ENCODE data around the gene GLP2R. TPM values are rescaled to one million over a fixed set of nuclear protein-coding genes. Genes with fewer than 3 reads are reported as not detected.

GLP2R gene
- total RNA-seq, 4 donors from 2014 or later: 0.21 to 0.87 (median 0.59) TPM; not detected in 1

GRCh38 chr17:9904277-9905077 lies 78.8 kb downstream of the GLP2R start:
- H3K4me1 ChIP-seq: peaks cover 0 to 28% (median 10%) of the 10 kb centered on the region in 4 donors
- TF ChIP-seq POLR2A (IDR thresholded peaks at IDR 0.05) (no peak), CTCF (IDR thresholded peaks at IDR 0.05) (no peak), EP300 (IDR thresholded peaks at IDR 0.05) (no peak)
- no peaks in the 10 kb centered on the region for H3K27me3 ChIP-seq
- no peak overlapping the region for H3K27ac ChIP-seq
- no peaks in the 10 kb centered on the region for H3K36me3 ChIP-seq
- H3K4me3 ChIP-seq: no peak overlapping the region
- no peaks in the 10 kb centered on the region for H3K9me3 ChIP-seq
- DNase-seq (ENCODE audit: low spot score in 2 of 2): no peak
- 92 to 94% methylated on average over 35 of the region's 35 CpGs for WGBS, 2 donors

GRCh38 chr17:9905078-9905415 lies 79.3 kb downstream of the GLP2R start, which contains the start of gene RCVRN:
Gene RCVRN (minus strand): TSS chr17:9905271. CDS start chr17:9905180, 91 bp downstream.
- DNase-seq (ENCODE audit: low spot score in 2 of 2): no peak
- peaks cover 0 to 22% (median 5%) of the 10 kb centered on the region in 4 donors for H3K4me1 ChIP-seq
- no peak for TF ChIP-seq EP300 (IDR thresholded peaks at IDR 0.05)
- TF ChIP-seq POLR2A (IDR thresholded peaks at IDR 0.05): no peak
- no peak within 1 kb of the TSS for H3K27ac ChIP-seq
- WGBS, 2 donors: 89 to 92% methylated on average over 10 to 11 of the region's 11 CpGs
- no peaks in the 10 kb centered on the region for H3K36me3 ChIP-seq
- no peaks in the 10 kb centered on the region for H3K27me3 ChIP-seq
- H3K9me3 ChIP-seq: no peaks in the 10 kb centered on the region
- H3K4me3 ChIP-seq: no peak within 1 kb of the TSS

- H3K9me3 ChIP-seq: no peaks in the 10 kb centered on the region
- TF ChIP-seq CTCF (IDR thresholded peaks at IDR 0.05) (peak; percentile 49 to 73 (median 62)), EP300 (IDR thresholded peaks at IDR 0.05) (no peak), POLR2A (IDR thresholded peaks at IDR 0.05) (no peak)
- WGBS, 2 donors: 24 to 33% methylated on average over 4 of the region's 4 CpGs
- peaks cover 0 to 16% (median 0%) of the 10 kb centered on the region in 4 donors for H3K4me1 ChIP-seq
- H3K36me3 ChIP-seq: no peaks in the 10 kb centered on the region
- peak in 1 of 2 donors; percentile 54 for DNase-seq (ENCODE audit: low spot score in 2 of 2)
- H3K4me3 ChIP-seq: no peak overlapping the region
- H3K27me3 ChIP-seq: no peaks in the 10 kb centered on the region
- H3K27ac ChIP-seq: no peak overlapping the region
These were observed 80.2 kb downstream of the GLP2R start for GRCh38 chr17:9905902-9906301.

- Histone ChIP-seq H3K4me1 (peaks cover 0 to 20% (median 0%) of the 10 kb centered on the region in 4 donors), H3K36me3 (no peaks in the 10 kb centered on the region), H3K27me3 (no peaks in the 10 kb centered on the region), H3K9me3 (no peaks in the 10 kb centered on the region), H3K27ac (no peak overlapping the region), H3K4me3 (no peak overlapping the region)
- TF ChIP-seq CTCF (IDR thresholded peaks at IDR 0.05): no peak
- TF ChIP-seq POLR2A (IDR thresholded peaks at IDR 0.05): no peak
- TF ChIP-seq EP300 (IDR thresholded peaks at IDR 0.05): no peak
- 68 to 71% methylated on average over 14 of the region's 14 CpGs for WGBS, 2 donors
- DNase-seq (ENCODE audit: low spot score in 2 of 2): no peak
These were observed 80.9 kb downstream of the GLP2R start for GRCh38 chr17:9906616-9907015.

GRCh38 chr17:9907131-9907530 lies 81.4 kb downstream of the GLP2R start:
- DNase-seq (ENCODE audit: low spot score in 2 of 2): no peak
- 85 to 86% methylated on average over 7 of the region's 7 CpGs for WGBS, 2 donors
- Histone ChIP-seq H3K9me3 (no peaks in the 10 kb centered on the region), H3K36me3 (no peaks in the 10 kb centered on the region), H3K27me3 (no peaks in the 10 kb centered on the region), H3K4me1 (peaks cover 0 to 25% (median 0%) of the 10 kb centered on the region in 4 donors), H3K27ac (no peak overlapping the region), H3K4me3 (no peak overlapping the region)
- TF ChIP-seq CTCF (IDR thresholded peaks at IDR 0.05) (no peak), POLR2A (IDR thresholded peaks at IDR 0.05) (no peak)
